ENCODE measurements around the gene TTLL10. TPM values are rescaled to one million over a fixed set of nuclear protein-coding genes. Genes with fewer than 3 reads are reported as not detected.

TTLL10 gene
- total and polyA plus RNA-seq, 2 donors from 2014 or later, result 1.5 TPM; not detected in 1

- Histone ChIP-seq H3K36me3 (ENCODE audit: control insufficient read depth in 2 of 3, insufficient read depth in 3 of 3, low read length in 3 of 3) (no peaks in the 10 kb centered on the region), H3K27ac (ENCODE audit: low read depth in 2 of 2, low read length in 2 of 2) (no peak overlapping the region), H3K9ac (ENCODE audit: low read length in 3 of 3) (no peak overlapping the region), H3K27me3 (ENCODE audit: control insufficient read depth, insufficient read depth, low read length) (no peaks in the 10 kb centered on the region), H3K4me1 (ENCODE audit: control insufficient read depth in 2 of 3, insufficient read depth in 2 of 3, low read depth in 1 of 3, low read length in 3 of 3) (no peaks in the 10 kb centered on the region), H3K9me3 (ENCODE audit: control insufficient read depth in 2 of 3, insufficient read depth in 1 of 3, low read length in 3 of 3) (no peaks in the 10 kb centered on the region), H3K4me3 (ENCODE audit: low read length in 3 of 3) (no peak overlapping the region)
- FAIRE-seq, result no peak
- no peak for TF ChIP-seq CTCF (IDR thresholded peaks at IDR 0.05; ENCODE audit: borderline replicate concordance, extremely low read depth, insufficient read depth)
- intact Hi-C loops (cut with DNase I), result no loop called here
- peak in 3 of 5 donors; percentile 40 to 73 (median 61) for DNase-seq
Observed at GRCh38 chr1:1185101-1185765, 11.6 kb downstream of the TTLL10 start.

GRCh38 chr1:1187938-1188337, 14.3 kb downstream of the TTLL10 start:
- no peak for FAIRE-seq
- no peak overlapping the region for H3K9ac ChIP-seq (ENCODE audit: low read length in 3 of 3)
- no peak for DNase-seq
- no peaks in the 10 kb centered on the region for H3K9me3 ChIP-seq (ENCODE audit: control insufficient read depth in 2 of 3, insufficient read depth in 1 of 3, low read length in 3 of 3)
- no peaks in the 10 kb centered on the region for H3K27me3 ChIP-seq (ENCODE audit: control insufficient read depth, insufficient read depth, low read length)
- intact Hi-C loops (cut with DNase I), result no loop called here
- H3K27ac ChIP-seq (ENCODE audit: low read depth in 2 of 2, low read length in 2 of 2), result no peak overlapping the region
- no peaks in the 10 kb centered on the region for H3K4me1 ChIP-seq (ENCODE audit: control insufficient read depth in 2 of 3, insufficient read depth in 2 of 3, low read depth in 1 of 3, low read length in 3 of 3)
- no peaks in the 10 kb centered on the region for H3K36me3 ChIP-seq (ENCODE audit: control insufficient read depth in 2 of 3, insufficient read depth in 3 of 3, low read length in 3 of 3)
- no peak for TF ChIP-seq CTCF (IDR thresholded peaks at IDR 0.05; ENCODE audit: borderline replicate concordance, extremely low read depth, insufficient read depth)
- no peak overlapping the region for H3K4me3 ChIP-seq (ENCODE audit: low read length in 3 of 3)

GRCh38 chr1:1189111-1189510, 15.4 kb downstream of the TTLL10 start:
- Histone ChIP-seq H3K9ac (ENCODE audit: low read length in 3 of 3) (no peak overlapping the region), H3K4me3 (ENCODE audit: low read length in 3 of 3) (no peak overlapping the region), H3K4me1 (ENCODE audit: control insufficient read depth in 2 of 3, insufficient read depth in 2 of 3, low read depth in 1 of 3, low read length in 3 of 3) (no peaks in the 10 kb centered on the region), H3K9me3 (ENCODE audit: control insufficient read depth in 2 of 3, insufficient read depth in 1 of 3, low read length in 3 of 3) (no peaks in the 10 kb centered on the region), H3K27me3 (ENCODE audit: control insufficient read depth, insufficient read depth, low read length) (no peaks in the 10 kb centered on the region), H3K36me3 (ENCODE audit: control insufficient read depth in 2 of 3, insufficient read depth in 3 of 3, low read length in 3 of 3) (no peaks in the 10 kb centered on the region), H3K27ac (ENCODE audit: low read depth in 2 of 2, low read length in 2 of 2) (no peak overlapping the region)
- intact Hi-C loops (cut with DNase I), result no loop called here
- TF ChIP-seq CTCF (IDR thresholded peaks at IDR 0.05; ENCODE audit: borderline replicate concordance, extremely low read depth, insufficient read depth), result no peak
- DNase-seq, result no peak
- no peak for FAIRE-seq

- Histone ChIP-seq H3K27me3 (ENCODE audit: control insufficient read depth, insufficient read depth, low read length) (no peaks in the 10 kb centered on the region), H3K9ac (ENCODE audit: low read length in 3 of 3) (no peak overlapping the region), H3K9me3 (ENCODE audit: control insufficient read depth in 2 of 3, insufficient read depth in 1 of 3, low read length in 3 of 3) (no peaks in the 10 kb centered on the region), H3K36me3 (ENCODE audit: control insufficient read depth in 2 of 3, insufficient read depth in 3 of 3, low read length in 3 of 3) (no peaks in the 10 kb centered on the region), H3K27ac (ENCODE audit: low read depth in 2 of 2, low read length in 2 of 2) (no peak overlapping the region), H3K4me3 (ENCODE audit: low read length in 3 of 3) (no peak overlapping the region), H3K4me1 (ENCODE audit: control insufficient read depth in 2 of 3, insufficient read depth in 2 of 3, low read depth in 1 of 3, low read length in 3 of 3) (no peaks in the 10 kb centered on the region)
- DNase-seq (peak in 1 of 5 donors; percentile 21), FAIRE-seq (no peak)
- TF ChIP-seq CTCF (IDR thresholded peaks at IDR 0.05; ENCODE audit: borderline replicate concordance, extremely low read depth, insufficient read depth), result no peak
- intact Hi-C loops (cut with DNase I), result no loop called here
Observed at GRCh38 chr1:1191734-1192133, 18.1 kb downstream of the TTLL10 start.

Measured in kidney (tissue), 14 donors.